Lower leg skin (tissue), 3 donors: Measurements from ENCODE around the gene STARD13.

Experiments
- POLR2A ChIP-seq, 2 donors: fragments of 450-650 bp; IDR thresholded peaks; one replicate each; pipeline ENCODE4 v1.6.1; 2016 to 2017; ENCODE audit warnings: antibody characterized with exemption in 2 of 2, mild to moderate bottlenecking in 1 of 2, moderate library complexity in 1 of 2
- TF ChIP-seq, protein P1 (sequence below), 3 donors: fragments of 450-650 bp; IDR thresholded peaks; one replicate each; pipeline ENCODE4 v1.5.1; 2016; ENCODE audit warnings: antibody characterized with exemption in 3 of 3, mild to moderate bottlenecking in 3 of 3, moderate library complexity in 2 of 3

DNA sequence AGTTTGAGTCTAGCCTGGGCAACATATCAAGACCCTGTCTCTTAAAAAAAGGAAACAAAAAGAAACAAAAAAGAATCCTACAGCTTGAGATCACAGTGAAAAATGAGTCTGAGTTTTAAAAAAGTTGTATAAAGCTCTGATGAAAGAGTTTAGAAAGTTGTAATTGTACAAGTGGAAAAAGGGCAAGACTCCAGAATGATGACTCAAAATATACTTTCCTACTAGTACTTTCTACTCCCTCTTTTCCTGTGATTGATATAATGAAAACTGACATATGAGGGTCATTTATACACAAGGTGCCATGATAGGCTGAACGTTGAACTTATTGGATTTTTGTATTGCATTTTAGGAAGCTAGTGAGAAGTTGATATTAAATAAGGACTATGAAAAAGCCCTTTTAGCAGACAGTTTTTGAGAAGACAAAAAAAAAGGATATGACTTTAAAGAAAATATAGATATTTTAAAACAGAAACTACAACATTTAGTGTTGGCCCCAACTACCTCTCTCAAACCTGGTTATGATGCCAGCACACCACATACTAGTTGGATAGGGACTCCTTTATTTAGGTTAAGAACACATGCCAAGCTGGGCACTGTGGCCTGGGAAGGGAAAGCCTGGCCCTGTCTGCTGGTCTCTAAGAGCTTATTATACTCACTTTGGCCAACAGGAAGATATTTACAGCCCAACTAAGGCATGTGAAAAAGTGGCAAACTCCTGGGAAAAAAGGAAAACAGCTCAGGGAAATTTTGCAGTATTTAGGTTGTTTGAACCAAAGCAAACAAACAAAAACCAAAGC lies 152.7 kb downstream of the STARD13 start:
- TF ChIP-seq, protein P1, sequence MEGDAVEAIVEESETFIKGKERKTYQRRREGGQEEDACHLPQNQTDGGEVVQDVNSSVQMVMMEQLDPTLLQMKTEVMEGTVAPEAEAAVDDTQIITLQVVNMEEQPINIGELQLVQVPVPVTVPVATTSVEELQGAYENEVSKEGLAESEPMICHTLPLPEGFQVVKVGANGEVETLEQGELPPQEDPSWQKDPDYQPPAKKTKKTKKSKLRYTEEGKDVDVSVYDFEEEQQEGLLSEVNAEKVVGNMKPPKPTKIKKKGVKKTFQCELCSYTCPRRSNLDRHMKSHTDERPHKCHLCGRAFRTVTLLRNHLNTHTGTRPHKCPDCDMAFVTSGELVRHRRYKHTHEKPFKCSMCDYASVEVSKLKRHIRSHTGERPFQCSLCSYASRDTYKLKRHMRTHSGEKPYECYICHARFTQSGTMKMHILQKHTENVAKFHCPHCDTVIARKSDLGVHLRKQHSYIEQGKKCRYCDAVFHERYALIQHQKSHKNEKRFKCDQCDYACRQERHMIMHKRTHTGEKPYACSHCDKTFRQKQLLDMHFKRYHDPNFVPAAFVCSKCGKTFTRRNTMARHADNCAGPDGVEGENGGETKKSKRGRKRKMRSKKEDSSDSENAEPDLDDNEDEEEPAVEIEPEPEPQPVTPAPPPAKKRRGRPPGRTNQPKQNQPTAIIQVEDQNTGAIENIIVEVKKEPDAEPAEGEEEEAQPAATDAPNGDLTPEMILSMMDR (IDR thresholded peaks at IDR 0.05), result no peak
- no peak for TF ChIP-seq POLR2A (IDR thresholded peaks at IDR 0.05)
